ENCODE results near the gene KRT71. TPM values are rescaled to one million over a fixed set of nuclear protein-coding genes. Genes with fewer than 3 reads are reported as not detected.

Gene KRT71
- total RNA-seq, 2 donors from 2014 or later, result not detected

Other genes starting within 250 kb of the KRT71 start
- not detected for gene KRT83, start 231.7 kb downstream of the KRT71 start, total RNA-seq
- not detected for gene KRT85, start 185.7 kb downstream of the KRT71 start, total RNA-seq
- not detected for gene KRT84, start 167.5 kb downstream of the KRT71 start, total RNA-seq
- not detected for gene KRT82, start 146.8 kb downstream of the KRT71 start, total RNA-seq
- not detected for gene KRT75, start 118.8 kb downstream of the KRT71 start, total RNA-seq
- not detected for gene KRT6B, start 101.0 kb downstream of the KRT71 start, total RNA-seq
- gene KRT6C, start 79.3 kb downstream of the KRT71 start, total RNA-seq, result not detected
- gene KRT6A, start 59.9 kb downstream of the KRT71 start, total RNA-seq, result not detected
- under 1 TPM in 1 of 2 donors, not detected in 1; 0.24 TPM for gene KRT5, start 32.8 kb downstream of the KRT71 start, total RNA-seq
- not detected for gene KRT74, start 20.7 kb upstream of the KRT71 start, total RNA-seq
- not detected for gene KRT72, start 48.3 kb upstream of the KRT71 start, total RNA-seq
- gene KRT73, start 65.4 kb upstream of the KRT71 start, total RNA-seq, result not detected
- not detected for gene KRT2, start 99.1 kb upstream of the KRT71 start, total RNA-seq
- not detected for gene KRT1, start 127.3 kb upstream of the KRT71 start, total RNA-seq
- not detected for gene KRT77, start 150.4 kb upstream of the KRT71 start, total RNA-seq
- not detected for gene KRT76, start 224.2 kb upstream of the KRT71 start, total RNA-seq
- not detected for gene KRT3, start 243.0 kb upstream of the KRT71 start, total RNA-seq